Suprapubic skin (tissue), 4 donors: ENCODE results near the gene KDM4B. TPM values are rescaled to one million over a fixed set of nuclear protein-coding genes. Genes with fewer than 3 reads are reported as not detected.
A peak's percentile ranks its signal among the peaks of the same experiment; 100 is the strongest.

Source experiments
- DNase-seq, 2 donors: peaks; one replicate each; pipeline ENCODE4 v3.0.0-alpha.2; 2019; ENCODE audit warnings: low spot score in 2 of 2
- H3K27ac ChIP-seq: fragments of 200-600 bp; sonication (generic); one replicate; pipeline ENCODE4 v1.5.1; 2019
- H3K27me3 ChIP-seq: fragments of 200-600 bp; sonication (generic); one replicate; pipeline ENCODE4 v1.5.1; 2019
- H3K36me3 ChIP-seq: fragments of 200-600 bp; sonication (generic); one replicate; pipeline ENCODE4 v1.5.1; 2019
- H3K4me1 ChIP-seq: fragments of 200-600 bp; sonication (generic); one replicate; pipeline ENCODE4 v1.5.1; 2019
- H3K4me3 ChIP-seq: fragments of 200-600 bp; sonication (generic); one replicate; pipeline ENCODE4 v1.5.1; 2019; ENCODE audit warnings: mild to moderate bottlenecking
- H3K9me3 ChIP-seq: fragments of 200-600 bp; sonication (generic); one replicate; pipeline ENCODE4 v1.5.1; 2019
- CTCF ChIP-seq, 2 donors: fragments of 200-600 bp in 1 of 2; fragments of 450-650 bp in 1 of 2; sonication (generic) in 1 of 2; IDR thresholded peaks; one replicate each; pipeline ENCODE4 v1.5.1; 2016 to 2019; ENCODE audit warnings: antibody characterized with exemption in 2 of 2, mild to moderate bottlenecking in 1 of 2, moderate library complexity in 1 of 2
- EP300 ChIP-seq: sonication (generic); formaldehyde crosslinking; IDR thresholded peaks from one replicate; pipeline ENCODE4 v1.6.1; 2017; ENCODE audit warnings: antibody characterized with exemption
- POLR2A ChIP-seq, 2 donors: fragments of 450-650 bp; IDR thresholded peaks; one replicate each; pipeline ENCODE4 v1.6.1; 2017; ENCODE audit warnings: antibody characterized with exemption in 2 of 2, mild to moderate bottlenecking in 2 of 2, moderate library complexity in 2 of 2
- POLR2AphosphoS5 ChIP-seq, 3 donors: sonication (generic); formaldehyde crosslinking; IDR thresholded peaks; one replicate each; pipeline ENCODE4 v1.6.1; 2017; ENCODE audit warnings: antibody characterized with exemption in 3 of 3
- WGBS: methylation state at CpG from one replicate; pipeline ENCODE4 v1.1.5; 2018; 5-methylcytosine and 5-hydroxymethylcytosine counted together
- total RNA-seq, 4 donors: library from RNA; depleted of rRNA; stranded (reverse); fragments of >200 nt; gene quantifications; one replicate each; pipeline ENCODE4 v1.1.0, GENCODE V29; 2016

KDM4B gene
- total RNA-seq, 4 donors from 2014 or later = 34.2 to 82.7 (median 48.7) TPM

GRCh38 chr19:4957981-4958380, 10.9 kb upstream of the KDM4B start:
- no peak overlapping the region for H3K4me3 ChIP-seq
- H3K4me1 ChIP-seq = no peaks in the 10 kb centered on the region
- WGBS = no CpG with 5 or more reads among the region's 8 CpGs
- TF ChIP-seq POLR2A (IDR thresholded peaks at IDR 0.05) (no peak), POLR2AphosphoS5 (IDR thresholded peaks at IDR 0.05) (no peak), EP300 (no peak), CTCF (IDR thresholded peaks at IDR 0.05) (no peak)
- no peak for DNase-seq
- no peaks in the 10 kb centered on the region for H3K27me3 ChIP-seq
- H3K9me3 ChIP-seq = no peaks in the 10 kb centered on the region
- no peak overlapping the region for H3K27ac ChIP-seq
- no peaks in the 10 kb centered on the region for H3K36me3 ChIP-seq

DNA sequence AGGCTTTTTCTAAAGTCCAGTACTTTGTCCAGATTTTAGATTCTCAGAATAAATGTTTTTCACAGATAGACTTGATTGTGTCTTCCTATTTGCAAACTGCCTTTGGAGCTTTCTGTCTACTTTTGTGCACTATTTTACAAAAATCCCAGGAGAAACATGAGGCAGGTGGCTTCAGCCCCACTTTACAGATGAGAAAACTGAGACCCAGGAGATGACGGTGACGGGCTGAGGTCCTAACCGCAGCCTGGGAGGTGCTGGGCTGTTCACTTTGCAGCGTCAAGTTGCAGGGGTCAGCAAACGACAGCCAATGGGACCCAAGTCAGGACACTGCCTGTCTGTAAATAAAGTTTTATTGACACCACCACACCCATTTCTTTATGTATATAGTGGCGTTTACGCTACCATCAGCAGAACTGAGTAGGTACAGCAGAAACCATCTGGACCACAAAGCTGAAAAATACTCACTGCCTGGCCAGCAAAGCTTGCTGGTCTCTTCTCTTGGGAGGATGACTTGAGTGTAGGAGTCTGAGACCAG, 6.8 kb upstream of the KDM4B start:
- WGBS = 93% methylated on average over 7 of the region's 7 CpGs
- H3K27ac ChIP-seq = no peak overlapping the region
- TF ChIP-seq EP300 (no peak), POLR2AphosphoS5 (IDR thresholded peaks at IDR 0.05) (no peak), CTCF (IDR thresholded peaks at IDR 0.05) (no peak), POLR2A (IDR thresholded peaks at IDR 0.05) (no peak)
- no peak overlapping the region for H3K4me3 ChIP-seq
- no peaks in the 10 kb centered on the region for H3K36me3 ChIP-seq
- no peaks in the 10 kb centered on the region for H3K4me1 ChIP-seq
- DNase-seq = no peak
- H3K9me3 ChIP-seq = no peaks in the 10 kb centered on the region
- H3K27me3 ChIP-seq = no peaks in the 10 kb centered on the region

GRCh38 chr19:4965061-4965460, 3.9 kb upstream of the KDM4B start:
- Histone ChIP-seq H3K27me3 (no peaks in the 10 kb centered on the region), H3K9me3 (no peaks in the 10 kb centered on the region), H3K36me3 (no peaks in the 10 kb centered on the region), H3K27ac (no peak overlapping the region), H3K4me3 (no peak overlapping the region), H3K4me1 (peaks cover 14% of the 10 kb centered on the region)
- no peak for TF ChIP-seq POLR2A (IDR thresholded peaks at IDR 0.05)
- no peak for TF ChIP-seq CTCF (IDR thresholded peaks at IDR 0.05)
- no peak for TF ChIP-seq POLR2AphosphoS5 (IDR thresholded peaks at IDR 0.05)
- no peak for TF ChIP-seq EP300
- DNase-seq = no peak
- 96% methylated on average over 6 of the region's 6 CpGs for WGBS

- no peak for TF ChIP-seq POLR2AphosphoS5 (IDR thresholded peaks at IDR 0.05)
- no peak for TF ChIP-seq CTCF (IDR thresholded peaks at IDR 0.05)
- Histone ChIP-seq H3K4me3 (no peak overlapping the region), H3K9me3 (no peaks in the 10 kb centered on the region), H3K4me1 (peaks cover 29% of the 10 kb centered on the region), H3K27me3 (no peaks in the 10 kb centered on the region), H3K27ac (no peak overlapping the region), H3K36me3 (no peaks in the 10 kb centered on the region)
- 83% methylated on average over 6 of the region's 6 CpGs for WGBS
- no peak for DNase-seq
Measured at GRCh38 chr19:4966591-4966990, 2.3 kb upstream of the KDM4B start.

DNA sequence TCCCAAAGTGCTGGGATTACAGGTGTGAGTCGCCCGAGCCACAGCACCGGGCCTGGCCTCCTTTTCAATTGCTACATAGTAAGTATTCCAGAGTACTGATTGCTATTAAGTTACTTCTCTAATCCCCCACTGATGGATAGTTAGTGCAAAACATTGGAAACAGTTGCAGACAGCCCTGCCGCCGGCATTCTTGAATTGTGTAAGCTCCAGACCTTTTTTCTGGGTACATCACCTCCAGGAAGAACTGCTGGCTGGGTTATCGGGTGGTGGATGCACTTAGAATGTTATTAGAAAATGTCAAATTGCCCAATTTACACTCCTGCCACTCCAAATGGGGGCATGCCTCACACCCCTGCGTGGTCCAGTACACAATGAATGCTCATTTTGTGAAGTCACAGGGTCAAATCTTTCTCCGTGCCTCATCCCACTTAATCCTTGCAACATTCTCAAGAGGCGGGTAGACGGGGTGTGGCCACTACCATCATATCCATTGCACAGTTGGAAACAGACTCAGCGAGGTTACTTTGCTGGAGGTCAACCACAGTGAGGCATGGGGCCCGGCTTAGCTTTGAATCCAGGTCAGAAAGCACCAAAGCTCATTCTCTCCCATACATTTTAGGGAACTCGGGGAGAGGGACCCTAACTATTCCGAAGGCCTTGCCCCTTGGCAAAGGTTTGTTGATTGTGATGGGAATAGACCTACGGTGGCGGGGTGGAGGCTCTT, 1.0 kb upstream of the KDM4B start:
- TF ChIP-seq POLR2A (IDR thresholded peaks at IDR 0.05) = no peak
- no peak for TF ChIP-seq CTCF (IDR thresholded peaks at IDR 0.05)
- TF ChIP-seq EP300 = no peak
- TF ChIP-seq POLR2AphosphoS5 (IDR thresholded peaks at IDR 0.05) = no peak
- Histone ChIP-seq H3K27me3 (no peaks in the 10 kb centered on the region), H3K4me1 (peaks cover 42% of the 10 kb centered on the region), H3K36me3 (no peaks in the 10 kb centered on the region), H3K27ac (no peak overlapping the region), H3K9me3 (no peaks in the 10 kb centered on the region), H3K4me3 (peak overlapping the region; percentile 61)
- WGBS = 70% methylated on average over 14 of the region's 16 CpGs
- DNase-seq = no peak
